PC-3 (cell line): Measurements from ENCODE around the gene UQCC3. TPM values are rescaled to one million over a fixed set of nuclear protein-coding genes. Genes with fewer than 3 reads are reported as not detected.
A peak's percentile ranks its signal among the peaks of the same experiment; 100 is the strongest.

Source experiments
- ATAC-seq: fragments of 200-7000 bp; cut with Tn5 transposase; 2 replicates; pipeline ENCODE4 v1.9.1; 2020; ENCODE audit warnings: mild to moderate bottlenecking, moderate library complexity
- BruUV-seq: library from RNA; stranded (reverse); fragments of 400-500 nt; replicated peaks from 2 replicates; lab custom pipeline; 2021; lab: Mats Ljungman, UMichigan
- CTCF ChIA-PET: fragments of 300-600 bp; sonication (Branson Sonifier 250); formaldehyde crosslinking; loops from one replicate; lab custom pipeline; 2022; ENCODE audit warnings: antibody characterized with exemption; lab: Charles Lee
- POLR2A ChIA-PET: fragments of 300-600 bp; sonication (Branson Sonifier 250); formaldehyde crosslinking; loops from one replicate; lab custom pipeline; 2022; ENCODE audit warnings: antibody characterized with exemption; ENCODE audit not compliant: unreplicated experiment; lab: Charles Lee
- DNase-seq: peaks from one replicate; pipeline ENCODE4 v3.0.0-alpha.2; 2015
- H2AFZ ChIP-seq: fragments of 300-600 bp; sonication (generic); 2 replicates; pipeline ENCODE4 v1.6.0; 2016; ENCODE audit warnings: antibody characterized with exemption, low read length
- H3F3A ChIP-seq: fragments of 300-600 bp; sonication (generic); one replicate; pipeline ENCODE4 v1.6.0; 2017; ENCODE audit warnings: antibody characterized with exemption, low read length, control low read depth, mild to moderate bottlenecking; ENCODE audit not compliant: unreplicated experiment
- H3K27ac ChIP-seq: fragments of 300-600 bp; sonication (generic); 2 replicates; pipeline ENCODE4 v1.5.1; 2016; ENCODE audit warnings: mild to moderate bottlenecking, low read length
- H3K27me3 ChIP-seq: fragments of 300-600 bp; sonication (generic); 2 replicates; pipeline ENCODE4 v1.6.1; 2016; ENCODE audit warnings: low read length, mixed read lengths
- H3K36me3 ChIP-seq: fragments of 300-600 bp; sonication (generic); 2 replicates; pipeline ENCODE4 v1.6.1; 2016; ENCODE audit warnings: low read depth, mixed run types, low read length, mixed read lengths
- H3K4me1 ChIP-seq: fragments of 300-600 bp; sonication (generic); 2 replicates; pipeline ENCODE4 v1.5.1; 2016; ENCODE audit warnings: low read length; ENCODE audit not compliant: insufficient read depth
- H3K4me2 ChIP-seq: fragments of 300-600 bp; sonication (generic); 2 replicates; pipeline ENCODE4 v1.6.0; 2016; ENCODE audit warnings: low read length
- H3K4me3 ChIP-seq: fragments of 300-600 bp; sonication (generic); 2 replicates; pipeline ENCODE4 v1.5.1; 2016; ENCODE audit warnings: mild to moderate bottlenecking, low read length, mixed read lengths
- H3K79me2 ChIP-seq: fragments of 300-600 bp; sonication (generic); 2 replicates; pipeline ENCODE4 v1.6.1; 2017; ENCODE audit warnings: low read length, mixed read lengths
- H3K9ac ChIP-seq: fragments of 300-600 bp; sonication (generic); 2 replicates; pipeline ENCODE4 v1.6.0; 2016; ENCODE audit warnings: mild to moderate bottlenecking, low read length
- H3K9me2 ChIP-seq: fragments of 300-600 bp; sonication (generic); replicated peaks from 2 replicates; pipeline ENCODE4 v1.6.1; 2016; ENCODE audit warnings: mixed run types, low read length, mixed read lengths
- H3K9me3 ChIP-seq: fragments of 300-600 bp; sonication (generic); 2 replicates; pipeline ENCODE4 v1.6.1; 2016; ENCODE audit warnings: low read length, mixed read lengths
- H4K20me1 ChIP-seq: fragments of 300-600 bp; sonication (generic); 2 replicates; pipeline ENCODE4 v1.6.1; 2016; ENCODE audit warnings: low read length, mixed read lengths
- CTCF ChIP-seq: fragments of 300-600 bp; sonication (generic); conservative IDR thresholded peaks from 2 replicates; pipeline ENCODE4 v1.5.1; 2017; ENCODE audit warnings: antibody characterized with exemption, low read depth, mild to moderate bottlenecking, low read length
- EZH2 ChIP-seq: fragments of 300-600 bp; sonication (generic); IDR thresholded peaks from one replicate; pipeline ENCODE4 v1.6.1; 2017; ENCODE audit warnings: antibody characterized with exemption, mild to moderate bottlenecking, low read length; ENCODE audit not compliant: unreplicated experiment
- EZH2phosphoT487 ChIP-seq: fragments of 300-600 bp; sonication (generic); IDR thresholded peaks from 2 replicates; pipeline ENCODE4 v1.6.1; 2018; ENCODE audit warnings: mild to moderate bottlenecking, antibody characterized with exemption, low read length, borderline replicate concordance
- intact Hi-C: fragments of 100-400 bp; cut with micrococcal nuclease; formaldehyde crosslinking; loops from 2 replicates; pipeline ENCODE4 v1.9.0; 2023
- total RNA-seq: library from RNA; depleted of rRNA; stranded (reverse); fragments of >200 nt; gene quantifications from 2 replicates; pipeline ENCODE4 v1.2.3, GENCODE V29; 2014

UQCC3 gene
- total RNA-seq, 1 experiment from 2014 or later, result 83.6 TPM

GRCh38 chr11:62677156-62677555 is 5.7 kb downstream of the UQCC3 start:
- Histone ChIP-seq H3K4me2 (peak overlapping the region; percentile 94), H3K36me3 (peaks cover 4% of the 10 kb centered on the region), H3K9me3 (no peaks in the 10 kb centered on the region), H3F3A (peaks cover 8% of the 10 kb centered on the region), H3K27ac (peak overlapping the region; percentile 13; the same call in 1 of the 2 replicates), H3K27me3 (no peaks in the 10 kb centered on the region), H3K4me3 (peak overlapping the region; percentile 98), H3K79me2 (peaks cover 53% of the 10 kb centered on the region), H2AFZ (no peak overlapping the region), H3K4me1 (peaks cover 34% of the 10 kb centered on the region), H4K20me1 (no peaks in the 10 kb centered on the region), H3K9ac (peak overlapping the region; percentile 91; the same call in 1 of the 2 replicates), H3K9me2 (no peaks in the 10 kb centered on the region)
- ChIA-PET CTCF (interaction anchor here (0.5 kb wide), 2 partner anchors 163 to 185 kb away, joined by 3 to 15 read pairs; no protein-coding TSS in a partner anchor), POLR2A (interaction anchor here (0.6 to 1.6 kb wide), 4 partner anchors 12 to 85 kb away, joined by 4 to 6 read pairs (median 6); partner anchors contain the start of genes C11orf98 and CSKMT)
- intact Hi-C loops, result loop anchor here (5.0 kb wide), 1 partner anchor 50 kb away; the partner anchor contains the start of genes HNRNPUL2 and TTC9C
- TF ChIP-seq EZH2phosphoT487 (no peak), CTCF (no peak)
- ATAC-seq, result peak; percentile 4; the same call in 1 of the 2 replicates
- BruUV-seq, result no TSS peak
- peak; percentile 51 for DNase-seq

GRCh38 chr11:62677714-62678113 is 6.2 kb downstream of the UQCC3 start:
- Histone ChIP-seq H3K36me3 (peaks cover 4% of the 10 kb centered on the region), H3K4me2 (peak overlapping the region; percentile 94), H3K4me1 (peaks cover 31% of the 10 kb centered on the region), H3K4me3 (peak overlapping the region; percentile 98), H2AFZ (no peak overlapping the region), H3K27ac (peak overlapping the region; percentile 13; the same call in 1 of the 2 replicates), H3K9me3 (no peaks in the 10 kb centered on the region), H4K20me1 (no peaks in the 10 kb centered on the region), H3K79me2 (peaks cover 47% of the 10 kb centered on the region), H3K9me2 (no peaks in the 10 kb centered on the region), H3K27me3 (no peaks in the 10 kb centered on the region), H3K9ac (peak overlapping the region; percentile 91), H3F3A (peaks cover 8% of the 10 kb centered on the region)
- DNase-seq, result no peak
- ATAC-seq, result no peak
- ChIA-PET CTCF (interaction anchor here (0.5 kb wide), 1 partner anchor 162 kb away, joined by 3 read pairs; no protein-coding TSS in a partner anchor), POLR2A (interaction anchor here (0.6 to 1.6 kb wide), 4 partner anchors 13 to 86 kb away, joined by 4 to 6 read pairs (median 5); partner anchors contain the start of genes C11orf98 and CSKMT)
- TF ChIP-seq EZH2phosphoT487, result no peak
- TF ChIP-seq CTCF, result no peak
- no peak for TF ChIP-seq EZH2
- no TSS peak for BruUV-seq
- intact Hi-C loops, result loop anchor here (5.0 kb wide), 1 partner anchor 50 kb away; the partner anchor contains the start of genes HNRNPUL2 and TTC9C

GRCh38 chr11:62678433-62678769 is 6.9 kb downstream of the UQCC3 start:
- Histone ChIP-seq H3K9ac (peak overlapping the region; percentile 91), H4K20me1 (no peaks in the 10 kb centered on the region), H3K4me3 (peak overlapping the region; percentile 98), H3K27me3 (no peaks in the 10 kb centered on the region), H3K79me2 (peaks cover 40% of the 10 kb centered on the region), H3F3A (peaks cover 8% of the 10 kb centered on the region), H3K9me3 (no peaks in the 10 kb centered on the region), H3K27ac (peak overlapping the region; percentile 53), H3K36me3 (peaks cover 4% of the 10 kb centered on the region), H2AFZ (peak overlapping the region; percentile 97), H3K9me2 (no peaks in the 10 kb centered on the region), H3K4me1 (peaks cover 24% of the 10 kb centered on the region), H3K4me2 (peak overlapping the region; percentile 94)
- no peak; the same call in 1 of the 2 replicates for ATAC-seq
- intact Hi-C loops, result loop anchor here (5.0 kb wide), 1 partner anchor 49 kb away; the partner anchor contains the start of genes HNRNPUL2 and TTC9C
- no peak for TF ChIP-seq CTCF
- TF ChIP-seq EZH2phosphoT487, result no peak
- no peak for TF ChIP-seq EZH2
- POLR2A ChIA-PET, result no interaction called here
- CTCF ChIA-PET, result no interaction called here
- no peak for DNase-seq
- BruUV-seq, result no TSS peak
